HG03060 (cell line): ENCODE data around the gene RAB15.

Experiments
- ATAC-seq: cut with Tn5 transposase; IDR thresholded peaks from one replicate; pipeline ENCODE4 v1.9.1; 2021; ENCODE audit warnings: low read depth, moderate number of reproducible peaks; ENCODE audit not compliant: unreplicated experiment

RAB15 gene

DNA sequence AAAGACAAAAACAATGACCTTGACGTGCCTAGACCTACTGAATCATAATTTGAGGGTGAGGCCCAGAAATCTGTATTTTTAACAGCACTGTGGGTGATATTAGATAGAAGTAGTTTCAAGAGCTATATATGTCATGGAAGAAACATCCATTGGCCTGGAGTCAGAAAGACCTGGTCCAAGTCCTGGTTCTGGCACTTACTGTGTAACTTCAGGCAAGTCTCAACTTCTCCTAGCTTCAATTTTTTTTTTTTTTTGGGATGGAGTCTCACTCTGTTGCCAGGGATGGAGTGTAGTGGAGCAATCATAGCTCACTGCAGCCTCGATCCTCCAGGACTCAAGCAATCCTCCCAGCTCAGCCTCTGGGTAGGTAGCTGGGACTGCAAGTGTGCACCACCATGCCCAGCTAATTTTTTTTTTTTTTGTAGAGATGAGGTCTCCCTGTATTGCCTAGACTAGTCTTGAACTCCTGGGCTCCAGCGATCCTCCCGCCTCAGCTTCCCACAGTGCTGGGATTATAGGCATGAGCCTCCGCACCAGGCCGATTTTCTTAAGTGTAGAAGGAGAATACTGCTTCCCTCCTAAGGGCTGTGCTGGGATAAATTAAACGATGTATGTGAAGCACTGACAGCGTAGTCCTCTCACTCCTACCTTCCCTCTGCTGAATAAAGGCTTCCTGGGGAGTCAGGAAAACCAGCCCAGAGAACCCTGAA, 15.3 kb downstream of the RAB15 start:
- ATAC-seq: no peak

DNA sequence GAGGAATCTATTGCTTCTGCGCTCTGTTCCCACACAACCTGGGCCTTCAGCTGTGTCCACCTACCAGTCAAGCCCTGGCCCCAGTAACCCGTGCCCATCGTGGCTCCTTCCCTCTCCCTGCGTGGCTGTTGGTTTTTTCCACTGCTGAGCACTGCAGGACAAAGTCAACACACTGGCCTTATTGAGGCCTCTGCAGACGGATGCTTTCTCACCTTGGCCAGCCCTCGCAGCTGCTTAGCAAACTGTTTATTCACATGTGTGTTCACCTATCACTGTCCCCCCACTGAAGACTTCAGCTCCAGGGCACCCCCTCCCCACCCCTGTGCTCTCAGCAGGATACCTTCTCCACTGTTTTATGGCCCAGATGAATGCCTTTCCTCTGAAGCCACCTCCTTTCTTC, 16.8 kb downstream of the RAB15 start:
- no peak for ATAC-seq

DNA sequence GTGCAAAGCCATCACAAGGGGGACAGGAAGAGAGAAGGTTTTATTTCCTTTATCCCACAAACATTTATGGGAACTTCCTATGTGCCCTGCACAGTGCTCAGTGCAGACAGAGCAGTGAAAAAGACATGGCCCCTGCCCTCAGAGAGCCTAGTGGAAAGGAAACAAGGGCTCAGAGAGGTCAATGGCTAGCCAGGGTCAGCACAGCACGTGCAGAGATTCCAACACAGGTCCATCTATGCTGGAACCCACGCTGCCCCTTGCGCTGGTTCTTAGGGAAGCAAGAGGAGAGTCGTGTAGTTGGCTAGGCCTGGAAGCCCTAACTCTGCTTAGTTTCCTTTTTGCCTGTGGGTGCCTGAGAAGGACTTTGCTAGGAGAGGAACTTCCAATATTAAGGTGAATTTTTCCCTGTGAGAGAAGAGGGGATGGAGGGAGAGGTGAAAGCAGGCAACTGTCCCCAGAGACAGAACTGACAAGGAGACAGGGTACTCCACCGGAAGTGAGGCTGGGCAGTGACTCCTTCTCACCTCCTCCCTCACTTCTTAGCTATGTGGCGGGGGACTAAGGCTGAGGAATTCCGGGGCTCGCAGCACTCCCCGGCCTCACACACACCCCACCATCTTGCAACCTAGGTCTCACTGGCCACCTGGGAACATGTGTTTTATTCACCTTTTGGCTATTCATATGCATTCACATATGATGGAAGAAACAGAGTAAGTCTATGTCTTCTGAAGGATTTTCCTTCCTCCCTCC, 17.5 kb downstream of the RAB15 start:
- ATAC-seq: no peak

DNA sequence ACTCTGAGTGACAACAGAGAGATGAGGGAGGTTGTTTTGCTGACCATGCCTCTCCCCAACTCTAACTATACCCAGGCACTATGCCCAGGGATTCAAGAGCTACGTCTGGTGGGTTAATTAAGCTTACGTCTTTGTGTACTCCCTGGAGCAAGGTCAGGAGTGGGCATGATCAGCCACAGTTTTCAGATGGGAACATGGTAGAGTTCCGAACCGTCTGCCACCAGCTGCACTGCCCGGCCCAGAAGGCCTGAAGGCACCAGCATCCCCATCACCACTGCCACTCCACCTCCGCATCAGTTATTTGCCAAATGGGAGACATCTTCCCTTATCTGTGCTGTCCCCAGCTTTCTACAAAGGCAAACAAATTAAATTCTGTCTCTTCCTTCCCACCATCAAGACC, 18.5 kb downstream of the RAB15 start:
- no peak for ATAC-seq

DNA sequence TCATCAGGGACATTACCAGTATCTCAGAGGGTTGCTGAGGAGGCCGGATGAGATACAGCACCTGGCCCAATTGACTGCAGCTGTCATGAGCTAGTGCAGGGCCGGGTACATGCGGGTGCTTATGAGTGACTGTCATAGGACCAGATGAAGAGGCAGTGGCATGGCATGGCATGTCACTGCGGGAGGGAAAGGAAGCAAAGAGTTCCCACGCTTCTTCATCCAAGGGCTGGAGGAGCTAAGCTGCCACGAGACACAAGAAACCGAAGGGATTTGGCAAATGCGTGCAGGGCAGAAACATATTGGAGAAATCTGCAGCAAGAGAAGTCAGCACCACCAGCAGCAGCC, 18.9 kb downstream of the RAB15 start:
- no peak for ATAC-seq

DNA sequence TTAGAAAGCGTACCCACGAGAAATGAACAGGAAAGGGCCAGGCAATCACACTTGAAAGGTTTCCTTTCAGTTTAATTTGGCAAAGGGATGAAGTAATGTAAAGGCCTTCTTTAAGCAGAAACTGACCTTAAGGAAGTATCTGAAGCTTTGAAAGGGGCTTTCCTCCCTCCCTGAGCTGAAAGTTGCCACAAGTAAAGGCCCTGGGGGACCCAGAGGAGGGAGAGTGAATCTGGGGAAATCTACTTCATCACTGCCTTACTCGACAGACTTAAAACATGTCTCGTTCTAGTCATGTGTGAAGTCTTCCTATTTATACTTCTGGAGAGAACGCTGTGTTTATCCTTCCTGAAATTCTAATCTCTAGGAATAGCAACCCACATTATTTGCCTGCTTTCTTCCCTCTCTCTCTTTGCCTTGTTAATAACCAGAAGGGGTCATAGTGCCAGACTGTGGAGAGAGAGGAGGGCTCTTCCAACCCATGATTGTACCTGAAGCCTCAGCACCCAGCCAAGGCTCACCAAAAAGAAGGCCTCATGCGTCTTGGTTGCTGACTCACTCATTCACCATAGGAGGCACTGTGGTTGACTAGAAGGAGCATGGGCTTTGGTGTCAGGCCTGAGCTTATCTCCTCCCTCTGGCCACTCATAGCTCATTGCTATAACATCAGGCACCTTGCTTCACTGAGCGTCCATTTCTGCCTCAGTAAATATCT, 19.4 kb downstream of the RAB15 start:
- ATAC-seq: no peak

DNA sequence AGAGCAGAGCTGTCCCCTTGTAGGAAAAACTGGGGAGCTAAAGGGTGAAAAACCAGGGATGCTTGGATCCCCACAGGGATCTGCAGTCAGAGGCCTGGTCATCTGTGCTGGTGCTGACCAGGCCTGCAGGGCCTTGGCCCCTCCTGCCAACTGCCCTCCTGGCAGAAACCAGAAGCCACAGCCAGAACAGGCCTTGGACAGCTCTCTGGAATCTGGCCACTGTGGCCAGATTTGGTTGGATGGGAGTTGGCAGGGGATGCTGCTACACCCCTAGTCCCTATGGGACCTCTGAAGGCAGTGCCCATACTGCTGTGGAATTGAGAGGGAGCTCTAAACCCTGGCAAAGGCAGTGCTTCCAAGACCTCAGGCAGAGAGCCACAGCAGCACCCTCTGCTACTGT, 20.4 kb downstream of the RAB15 start:
- ATAC-seq: no peak

DNA sequence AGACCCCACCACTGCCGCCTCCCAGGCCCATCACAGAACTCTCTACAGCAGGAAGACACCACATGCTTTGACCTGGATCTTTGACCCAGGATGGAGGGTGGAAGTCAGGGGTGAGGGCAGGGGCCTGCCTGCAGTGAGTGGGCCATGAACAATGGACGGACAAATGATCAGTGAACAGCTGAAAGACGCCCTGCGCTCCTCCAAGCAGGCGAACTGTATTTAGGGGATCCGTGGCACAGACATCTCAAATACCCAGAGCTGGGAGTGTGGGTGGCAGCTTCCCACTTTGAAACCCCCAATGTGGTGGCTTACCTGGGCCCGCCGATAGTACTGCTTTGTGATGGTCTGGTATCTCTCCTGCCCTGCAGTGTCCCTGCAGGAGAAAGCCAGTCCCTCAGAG, 20.8 kb downstream of the RAB15 start:
- no peak for ATAC-seq

DNA sequence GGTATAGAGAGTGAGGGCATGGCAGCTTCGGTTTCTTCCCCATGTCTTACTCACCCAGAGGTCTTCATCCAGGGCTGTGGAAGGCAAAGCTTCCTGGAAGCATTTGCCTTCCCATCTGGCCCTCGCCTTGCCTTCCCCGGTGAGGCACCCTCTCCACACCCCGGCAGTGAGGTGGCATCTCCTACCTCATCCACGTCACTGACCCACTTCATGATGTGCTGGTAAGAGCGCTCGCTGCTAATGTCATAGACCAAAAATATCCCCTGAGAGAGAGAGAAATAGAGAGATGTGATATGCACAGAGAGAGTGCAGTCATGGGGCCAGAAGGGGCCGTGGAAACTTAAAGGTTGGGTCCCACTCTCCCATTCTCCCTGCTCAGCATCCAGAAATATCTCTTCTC, 21.2 kb downstream of the RAB15 start:
- ATAC-seq: no peak

DNA sequence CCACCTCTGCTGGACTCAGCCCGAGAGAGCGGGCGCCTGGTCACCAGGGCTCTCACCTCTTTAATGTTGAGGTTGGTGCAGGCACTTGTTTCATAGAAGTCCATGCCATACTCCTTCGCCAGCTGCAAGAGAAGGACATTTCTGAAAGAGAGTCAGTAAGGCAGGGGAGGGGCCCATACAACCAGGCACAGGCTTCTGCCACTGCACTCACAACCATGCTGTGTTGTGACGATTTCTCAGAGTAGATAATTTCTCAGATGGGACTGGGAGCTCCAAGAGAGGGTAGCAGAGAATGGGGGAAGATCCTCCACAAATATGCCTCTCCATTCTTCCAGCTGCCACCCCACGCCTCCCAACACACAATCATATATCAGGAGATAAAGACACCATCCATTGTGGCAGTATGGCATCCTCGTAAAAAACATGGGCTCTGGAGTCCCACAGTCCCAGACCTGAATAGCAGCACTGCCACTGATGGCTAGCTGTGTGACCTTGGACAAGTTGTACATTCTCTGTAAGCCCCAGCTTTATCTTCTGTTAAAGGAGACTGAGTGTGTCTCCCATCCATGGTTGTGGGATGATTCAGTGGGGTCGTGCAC, 23.4 kb downstream of the RAB15 start:
- ATAC-seq: no peak

DNA sequence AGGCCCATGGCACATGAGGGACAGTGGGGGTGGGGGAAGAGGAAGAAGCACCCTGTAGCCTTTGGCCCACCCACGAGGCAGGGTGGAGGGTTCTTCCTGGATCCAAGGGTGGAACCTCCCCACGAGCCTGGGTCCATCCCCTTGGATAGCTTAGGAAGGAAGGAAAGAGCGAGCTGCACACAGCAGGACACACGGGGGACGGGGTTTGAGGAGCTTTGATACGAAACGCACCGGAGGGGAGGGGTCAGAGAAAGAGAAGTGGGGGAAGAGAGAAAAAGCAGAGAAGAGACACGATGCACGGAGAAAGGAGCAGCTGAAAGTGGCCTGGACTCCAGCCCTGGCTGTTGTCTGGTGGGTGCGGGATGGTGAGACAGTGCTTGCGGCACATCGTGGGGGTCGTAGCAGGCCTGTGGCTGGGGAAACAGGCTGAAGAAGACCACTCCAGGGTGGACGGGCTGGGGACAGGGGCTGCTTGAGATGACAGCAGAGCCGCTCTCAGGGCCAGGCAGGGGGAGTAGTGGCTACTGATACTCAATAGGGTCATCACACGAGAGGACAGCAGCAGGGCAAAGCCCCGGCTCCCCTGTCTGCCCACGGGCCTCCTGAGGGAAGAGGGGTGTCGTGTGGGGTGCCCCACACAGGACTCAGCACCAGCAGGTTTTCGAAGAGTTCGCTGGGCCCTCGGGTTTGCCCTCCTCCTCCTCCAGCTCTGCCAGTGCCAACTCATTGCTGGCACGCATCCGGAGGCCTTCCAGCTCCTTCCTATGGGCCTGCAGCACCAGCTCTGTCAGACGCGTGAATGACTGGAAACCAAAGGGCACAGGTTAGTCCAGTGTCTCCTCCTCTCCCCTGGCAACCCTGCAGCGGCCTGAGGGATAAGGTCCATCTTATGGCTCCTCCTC, 24.2 kb downstream of the RAB15 start:
- no peak for ATAC-seq

DNA sequence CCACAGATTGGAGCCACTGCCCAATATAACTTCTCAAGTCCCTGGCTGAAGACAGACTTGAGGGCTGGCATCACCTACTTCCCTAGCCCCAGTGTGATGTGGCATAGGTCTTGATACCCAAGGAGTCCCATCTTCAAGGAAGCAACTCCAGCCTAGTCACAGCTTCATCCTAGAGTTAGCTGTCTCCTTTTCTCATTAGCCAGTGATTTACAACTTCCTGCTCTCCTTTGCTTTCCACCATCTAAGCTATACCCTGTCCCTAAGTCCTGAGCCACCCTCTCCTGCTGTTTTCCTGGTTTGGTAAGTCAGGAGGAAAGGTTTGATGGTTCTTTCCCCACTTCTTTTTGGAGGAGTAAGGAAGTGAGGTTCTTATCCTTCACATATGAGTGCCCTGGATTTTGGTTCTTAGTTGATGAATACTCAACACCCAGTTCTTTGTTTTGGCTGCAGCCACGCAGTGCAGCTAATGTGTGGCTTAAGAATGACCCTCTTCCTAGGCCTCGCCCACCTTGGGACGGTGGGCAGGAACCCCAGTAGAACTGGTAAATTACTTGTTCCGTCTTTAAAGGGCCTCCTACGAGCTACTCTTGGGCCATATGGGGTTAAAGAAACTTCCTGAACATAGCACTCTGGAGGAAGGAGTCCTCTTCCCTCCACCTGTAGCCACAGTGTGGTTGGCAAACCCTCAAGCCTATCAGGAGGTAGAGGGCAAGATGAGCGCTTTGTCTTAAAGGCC, 25.7 kb downstream of the RAB15 start:
- no peak for ATAC-seq

DNA sequence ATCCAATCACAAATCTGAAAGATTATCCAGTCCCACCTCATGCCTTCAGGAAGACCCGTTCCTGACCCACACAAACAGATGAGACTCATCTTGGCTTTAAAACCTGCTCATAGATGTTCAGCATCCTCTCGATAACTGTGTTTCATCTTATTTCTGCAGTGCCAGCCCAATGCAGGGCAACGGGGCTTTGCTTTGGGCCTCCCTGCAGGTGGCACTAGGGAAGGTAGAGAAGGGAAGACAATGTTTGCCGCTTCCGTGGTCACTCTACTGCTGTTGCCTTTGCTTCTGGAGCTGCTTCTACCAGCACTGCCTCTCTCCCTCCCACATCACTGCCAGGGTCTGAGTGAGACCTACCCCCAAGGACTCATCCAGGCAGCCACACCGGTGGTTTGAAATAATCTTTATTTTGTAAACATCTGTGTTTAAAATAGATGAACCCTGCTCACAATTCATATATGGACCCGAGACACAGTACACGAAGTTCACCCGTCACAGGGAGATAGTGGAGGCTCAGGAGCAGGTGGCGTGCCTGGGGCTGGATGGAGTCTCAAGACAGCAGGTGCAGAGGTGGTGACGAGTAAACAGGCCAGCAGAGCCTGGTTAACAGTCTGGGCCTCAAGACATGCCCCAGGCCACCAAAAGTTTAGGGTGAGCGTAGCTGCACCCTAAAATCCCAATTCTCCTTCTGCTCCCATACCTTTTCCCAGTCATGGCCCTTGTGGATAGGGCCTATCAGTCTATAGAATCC, 26.5 kb downstream of the RAB15 start:
- ATAC-seq: no peak

DNA sequence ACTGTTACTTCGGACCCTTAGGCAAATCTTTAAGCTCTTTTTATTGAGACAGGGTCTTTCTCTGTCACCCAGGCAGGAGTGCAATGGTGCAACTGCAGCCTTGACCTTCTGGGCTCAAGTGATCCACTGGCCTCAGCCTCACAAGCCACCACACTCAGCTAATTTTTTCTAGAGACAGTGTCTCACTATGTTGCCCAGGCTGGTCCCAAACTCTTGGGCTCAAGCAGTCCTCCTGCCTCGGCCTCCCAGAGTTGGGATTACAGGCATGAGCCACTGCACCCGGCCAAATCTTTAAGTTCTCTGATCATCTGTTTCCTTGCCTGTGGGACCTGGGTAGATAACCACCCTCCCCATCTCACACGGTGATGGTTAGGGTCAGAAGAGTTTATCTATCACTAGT, 27.3 kb downstream of the RAB15 start:
- no peak for ATAC-seq

DNA sequence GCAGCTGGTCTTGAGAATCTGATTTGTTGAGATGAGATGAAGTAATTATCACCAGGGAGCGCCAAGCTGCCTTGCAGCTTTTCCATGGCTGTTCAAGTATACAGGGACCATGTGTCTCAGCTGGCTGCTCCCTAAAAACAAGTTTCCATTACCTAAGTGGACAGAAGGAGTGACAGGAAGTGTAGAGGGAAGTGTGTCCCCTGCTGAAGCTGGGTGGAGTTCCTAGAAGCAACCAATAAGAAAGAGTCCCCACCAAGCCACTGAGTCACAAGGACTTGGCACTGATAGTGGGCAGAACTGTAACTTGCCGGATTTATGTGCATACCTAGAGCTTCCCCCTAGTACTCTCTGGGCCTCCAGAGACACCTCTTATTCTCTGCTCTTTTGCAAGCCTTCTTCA, 28.1 kb downstream of the RAB15 start:
- no peak for ATAC-seq

DNA sequence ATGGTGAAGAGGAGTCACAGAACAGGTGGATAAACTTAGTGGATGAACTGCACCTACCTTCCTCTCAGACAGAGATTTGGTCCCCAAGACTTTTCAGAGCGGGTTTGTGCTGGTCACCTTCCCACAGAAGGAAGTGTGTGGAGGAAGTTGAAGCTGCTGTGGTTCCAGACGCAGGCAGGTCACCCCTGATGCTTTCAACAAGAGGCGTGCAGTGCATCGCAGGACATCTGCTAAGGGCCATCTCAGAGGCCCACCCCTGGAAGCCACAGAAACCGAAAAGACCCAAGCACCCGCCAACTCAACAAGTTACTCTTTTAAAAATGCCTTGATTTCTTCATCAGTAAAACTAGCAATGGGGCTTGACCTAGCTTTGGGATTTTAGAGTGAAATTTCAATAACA, 28.6 kb downstream of the RAB15 start:
- ATAC-seq: no peak

DNA sequence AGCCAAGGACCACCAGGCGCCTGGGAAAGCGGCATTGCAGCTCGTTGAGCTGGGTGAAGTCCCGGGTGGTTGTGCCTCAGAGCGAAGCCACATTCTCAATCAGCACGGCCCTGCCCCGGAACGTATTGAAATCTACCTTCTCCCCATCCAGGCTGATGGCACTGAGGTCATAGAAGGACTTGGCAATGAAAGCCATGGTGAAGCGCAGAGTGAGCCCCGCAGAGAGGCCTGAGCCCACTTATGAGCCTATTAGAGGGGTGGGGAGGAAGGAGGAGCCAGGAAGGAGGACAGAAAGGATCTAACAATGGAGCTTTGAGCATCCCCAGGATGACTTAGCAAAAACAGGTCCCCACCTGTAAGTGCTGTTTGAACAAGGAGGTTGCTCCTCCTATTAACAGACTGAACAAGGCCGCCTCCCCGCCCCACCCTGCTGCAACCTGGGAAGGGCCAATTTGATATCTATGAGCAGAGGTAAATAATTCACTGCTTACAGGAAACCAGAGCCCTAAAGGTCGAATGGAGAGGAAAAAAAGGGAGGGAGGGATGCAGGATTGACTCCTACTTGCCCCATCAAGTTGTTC, 29.5 kb downstream of the RAB15 start, which contains the start of gene GPX2:
GPX2 (minus strand) TSS at position 215 of the 581 bp plus-strand sequence; CDS start at position 196, 19 bp downstream.
- no peak for ATAC-seq

DNA sequence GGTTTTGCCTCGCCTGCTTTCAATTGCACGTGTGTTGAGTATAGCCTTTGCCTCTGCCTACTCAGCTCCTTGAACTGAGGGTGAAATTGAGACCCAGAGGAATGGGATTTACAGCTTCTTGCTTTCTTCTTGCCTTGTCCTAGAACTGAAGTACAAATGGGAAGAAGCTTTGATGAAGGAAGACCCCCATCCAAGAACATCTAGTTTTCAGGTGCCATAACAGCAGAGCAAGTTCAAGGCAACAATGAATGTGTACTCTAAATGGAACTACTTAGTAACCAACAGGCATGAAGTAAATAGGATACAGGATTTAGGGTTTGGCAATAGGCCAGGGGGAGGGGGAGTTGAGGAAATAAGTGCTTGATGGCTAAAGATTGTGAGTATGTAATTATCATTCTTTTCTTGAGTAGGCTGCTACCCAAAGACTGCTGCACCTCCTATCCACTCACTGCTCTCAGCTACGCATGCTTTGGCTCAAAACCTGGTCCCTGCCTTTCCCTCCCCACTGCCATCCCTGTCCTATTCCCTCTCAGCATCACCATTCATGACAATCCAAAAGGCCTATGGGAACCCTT, 31.7 kb downstream of the RAB15 start:
- no peak for ATAC-seq
